B cell (primary cell): ENCODE data around the gene FPR1.

Experiments
- EZH2 ChIP-seq: IDR thresholded peaks from 2 replicates; pipeline ENCODE4 v1.6.1; 2012; ENCODE audit warnings: borderline replicate concordance, low read depth, mild to moderate bottlenecking, moderate library complexity, low read length; ENCODE audit not compliant: insufficient read depth, poor library complexity, severe bottlenecking
- TF ChIP-seq, protein P1 (sequence below): fragments of 200-600 bp; IDR thresholded peaks from one replicate; pipeline ENCODE4 v1.8.0; 2022; ENCODE audit warnings: antibody characterized with exemption, mild to moderate bottlenecking

GRCh38 chr19:51737924-51738323 lies 13.8 kb downstream of the FPR1 start:
- TF ChIP-seq, protein P1, sequence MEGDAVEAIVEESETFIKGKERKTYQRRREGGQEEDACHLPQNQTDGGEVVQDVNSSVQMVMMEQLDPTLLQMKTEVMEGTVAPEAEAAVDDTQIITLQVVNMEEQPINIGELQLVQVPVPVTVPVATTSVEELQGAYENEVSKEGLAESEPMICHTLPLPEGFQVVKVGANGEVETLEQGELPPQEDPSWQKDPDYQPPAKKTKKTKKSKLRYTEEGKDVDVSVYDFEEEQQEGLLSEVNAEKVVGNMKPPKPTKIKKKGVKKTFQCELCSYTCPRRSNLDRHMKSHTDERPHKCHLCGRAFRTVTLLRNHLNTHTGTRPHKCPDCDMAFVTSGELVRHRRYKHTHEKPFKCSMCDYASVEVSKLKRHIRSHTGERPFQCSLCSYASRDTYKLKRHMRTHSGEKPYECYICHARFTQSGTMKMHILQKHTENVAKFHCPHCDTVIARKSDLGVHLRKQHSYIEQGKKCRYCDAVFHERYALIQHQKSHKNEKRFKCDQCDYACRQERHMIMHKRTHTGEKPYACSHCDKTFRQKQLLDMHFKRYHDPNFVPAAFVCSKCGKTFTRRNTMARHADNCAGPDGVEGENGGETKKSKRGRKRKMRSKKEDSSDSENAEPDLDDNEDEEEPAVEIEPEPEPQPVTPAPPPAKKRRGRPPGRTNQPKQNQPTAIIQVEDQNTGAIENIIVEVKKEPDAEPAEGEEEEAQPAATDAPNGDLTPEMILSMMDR: no peak
- no peak for TF ChIP-seq EZH2
